Neuronal stem cell (in vitro differentiated cells): ENCODE measurements around the gene TBC1D14. TPM values are rescaled to one million over a fixed set of nuclear protein-coding genes. Genes with fewer than 3 reads are reported as not detected.

Experiments used
- DNase-seq: peaks from one replicate; pipeline ENCODE4 v3.0.0-alpha.2; 2013; ENCODE audit warnings: low spot score
- H2AFZ ChIP-seq: one replicate; pipeline ENCODE4 v1.6.1; 2013; ENCODE audit warnings: mild to moderate bottlenecking, low read length, inconsistent platforms
- H2AK5ac ChIP-seq: 2 replicates; pipeline ENCODE4 v1.6.1; 2013; ENCODE audit warnings: low read depth, mild to moderate bottlenecking, inconsistent platforms, low read length, moderate library complexity, mixed read lengths
- H2BK120ac ChIP-seq: 2 replicates; pipeline ENCODE4 v1.6.1; 2013; ENCODE audit warnings: low read depth, mild to moderate bottlenecking, inconsistent platforms, low read length, moderate library complexity, mixed read lengths
- H2BK12ac ChIP-seq: one replicate; pipeline ENCODE4 v1.6.1; 2013; ENCODE audit warnings: low read length, inconsistent platforms
- H2BK15ac ChIP-seq: 2 replicates; pipeline ENCODE4 v1.6.1; 2013; ENCODE audit warnings: mild to moderate bottlenecking, low read length, inconsistent platforms, mixed read lengths
- H2BK5ac ChIP-seq: one replicate; pipeline ENCODE4 v1.6.1; 2013; ENCODE audit warnings: inconsistent platforms, mild to moderate bottlenecking, low read length, moderate library complexity
- H3K14ac ChIP-seq: one replicate; pipeline ENCODE4 v1.6.1; 2013; ENCODE audit warnings: low read length, inconsistent platforms
- H3K18ac ChIP-seq: 2 replicates; pipeline ENCODE4 v1.6.1; 2013; ENCODE audit warnings: low read length, inconsistent platforms
- H3K23ac ChIP-seq: 2 replicates; pipeline ENCODE4 v1.6.1; 2013; ENCODE audit warnings: low read depth, mild to moderate bottlenecking, mixed read lengths, low read length, inconsistent platforms; ENCODE audit not compliant: poor library complexity
- H3K27ac ChIP-seq: replicated peaks from 3 replicates; pipeline ENCODE4 v1.5.1; 2013; ENCODE audit warnings: low read length, inconsistent platforms
- H3K27me3 ChIP-seq, 3 experiments: 2 replicates each; pipeline ENCODE4 v1.6.1; 2013; ENCODE audit warnings: low read length in 3 of 3, mild to moderate bottlenecking in 2 of 3, inconsistent platforms in 1 of 3, low read depth in 1 of 3, mixed read lengths in 1 of 3, moderate library complexity in 1 of 3; ENCODE audit not compliant: control insufficient read depth in 3 of 3, insufficient read depth in 3 of 3
- H3K36me3 ChIP-seq, 2 donors: replicated peaks in 1 of 2; 2 replicates each; pipeline ENCODE4 v1.6.1; 2013; ENCODE audit warnings: low read length in 2 of 2; ENCODE audit not compliant: control insufficient read depth in 2 of 2, insufficient read depth in 2 of 2
- H3K4ac ChIP-seq: 2 replicates; pipeline ENCODE4 v1.6.1; 2013; ENCODE audit warnings: inconsistent platforms, mild to moderate bottlenecking, low read length, moderate library complexity
- H3K4me1 ChIP-seq, 2 donors: 1 replicate in 1 of 2; 2 replicates in 1 of 2; pipeline ENCODE4 v1.6.1; 2013; ENCODE audit warnings: low read length in 2 of 2, low read depth in 1 of 2; ENCODE audit not compliant: control insufficient read depth in 2 of 2, insufficient read depth in 1 of 2
- H3K4me2 ChIP-seq: one replicate; pipeline ENCODE4 v1.6.1; 2013; ENCODE audit warnings: mild to moderate bottlenecking, low read length, inconsistent platforms; ENCODE audit not compliant: insufficient read depth, poor library complexity, severe bottlenecking
- H3K4me3 ChIP-seq, 2 donors: 2 replicates each; pipeline ENCODE4 v1.5.1; 2013; ENCODE audit warnings: low read length in 2 of 2, mild to moderate bottlenecking in 2 of 2, inconsistent platforms in 1 of 2, moderate library complexity in 1 of 2
- H3K79me1 ChIP-seq: one replicate; pipeline ENCODE4 v1.6.1; 2013; ENCODE audit warnings: low read depth, mild to moderate bottlenecking, inconsistent platforms, low read length, moderate library complexity
- H3K9ac ChIP-seq: one replicate; pipeline ENCODE4 v1.6.1; 2013; ENCODE audit warnings: mild to moderate bottlenecking, low read depth, low read length, inconsistent platforms; ENCODE audit not compliant: poor library complexity
- H3K9me3 ChIP-seq, 2 donors: replicated peaks in 1 of 2; 2 replicates each; pipeline versions ENCODE3 to v1.6.1; 2013; ENCODE audit warnings: low read length in 2 of 2, mild to moderate bottlenecking in 2 of 2, inconsistent platforms in 1 of 2, low read depth in 1 of 2, mixed read lengths in 1 of 2, moderate library complexity in 1 of 2; ENCODE audit not compliant: control insufficient read depth in 2 of 2, insufficient read depth in 1 of 2
- H4K8ac ChIP-seq: one replicate; pipeline ENCODE4 v1.6.1; 2013; ENCODE audit warnings: low read depth, mild to moderate bottlenecking, inconsistent platforms, low read length, moderate library complexity
- H4K91ac ChIP-seq: one replicate; pipeline ENCODE4 v1.6.1; 2013; ENCODE audit warnings: low read length, low read depth, mild to moderate bottlenecking, inconsistent platforms; ENCODE audit not compliant: poor library complexity
- WGBS, 2 donors: extraction: QIAGEN DNeasy Blood & Tissue Kit; methylation state at CpG; one replicate each; pipeline ENCODE4 v1.1.7; 2013; ENCODE audit warnings: missing lambda C conversion rate in 2 of 2, mixed read lengths in 1 of 2; ENCODE audit not compliant: insufficient read length in 2 of 2, insufficient replicate concordance in 1 of 2; ENCODE audit errors: extremely low coverage in 2 of 2; 5-methylcytosine and 5-hydroxymethylcytosine counted together
- polyA plus RNA-seq, 2 experiments: library from polyadenylated mRNA; stranded (reverse); fragments of 200-250 nt; gene quantifications; one replicate each; pipeline ENCODE4 v1.2.3, GENCODE V29; 2013

The TBC1D14 gene, protein sequence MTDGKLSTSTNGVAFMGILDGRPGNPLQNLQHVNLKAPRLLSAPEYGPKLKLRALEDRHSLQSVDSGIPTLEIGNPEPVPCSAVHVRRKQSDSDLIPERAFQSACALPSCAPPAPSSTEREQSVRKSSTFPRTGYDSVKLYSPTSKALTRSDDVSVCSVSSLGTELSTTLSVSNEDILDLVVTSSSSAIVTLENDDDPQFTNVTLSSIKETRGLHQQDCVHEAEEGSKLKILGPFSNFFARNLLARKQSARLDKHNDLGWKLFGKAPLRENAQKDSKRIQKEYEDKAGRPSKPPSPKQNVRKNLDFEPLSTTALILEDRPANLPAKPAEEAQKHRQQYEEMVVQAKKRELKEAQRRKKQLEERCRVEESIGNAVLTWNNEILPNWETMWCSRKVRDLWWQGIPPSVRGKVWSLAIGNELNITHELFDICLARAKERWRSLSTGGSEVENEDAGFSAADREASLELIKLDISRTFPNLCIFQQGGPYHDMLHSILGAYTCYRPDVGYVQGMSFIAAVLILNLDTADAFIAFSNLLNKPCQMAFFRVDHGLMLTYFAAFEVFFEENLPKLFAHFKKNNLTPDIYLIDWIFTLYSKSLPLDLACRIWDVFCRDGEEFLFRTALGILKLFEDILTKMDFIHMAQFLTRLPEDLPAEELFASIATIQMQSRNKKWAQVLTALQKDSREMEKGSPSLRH
- polyA plus RNA-seq (2013, experiment 1 of 2), result 33.1 TPM
- polyA plus RNA-seq (2013, experiment 2 of 2), result 33.3 TPM

DNA sequence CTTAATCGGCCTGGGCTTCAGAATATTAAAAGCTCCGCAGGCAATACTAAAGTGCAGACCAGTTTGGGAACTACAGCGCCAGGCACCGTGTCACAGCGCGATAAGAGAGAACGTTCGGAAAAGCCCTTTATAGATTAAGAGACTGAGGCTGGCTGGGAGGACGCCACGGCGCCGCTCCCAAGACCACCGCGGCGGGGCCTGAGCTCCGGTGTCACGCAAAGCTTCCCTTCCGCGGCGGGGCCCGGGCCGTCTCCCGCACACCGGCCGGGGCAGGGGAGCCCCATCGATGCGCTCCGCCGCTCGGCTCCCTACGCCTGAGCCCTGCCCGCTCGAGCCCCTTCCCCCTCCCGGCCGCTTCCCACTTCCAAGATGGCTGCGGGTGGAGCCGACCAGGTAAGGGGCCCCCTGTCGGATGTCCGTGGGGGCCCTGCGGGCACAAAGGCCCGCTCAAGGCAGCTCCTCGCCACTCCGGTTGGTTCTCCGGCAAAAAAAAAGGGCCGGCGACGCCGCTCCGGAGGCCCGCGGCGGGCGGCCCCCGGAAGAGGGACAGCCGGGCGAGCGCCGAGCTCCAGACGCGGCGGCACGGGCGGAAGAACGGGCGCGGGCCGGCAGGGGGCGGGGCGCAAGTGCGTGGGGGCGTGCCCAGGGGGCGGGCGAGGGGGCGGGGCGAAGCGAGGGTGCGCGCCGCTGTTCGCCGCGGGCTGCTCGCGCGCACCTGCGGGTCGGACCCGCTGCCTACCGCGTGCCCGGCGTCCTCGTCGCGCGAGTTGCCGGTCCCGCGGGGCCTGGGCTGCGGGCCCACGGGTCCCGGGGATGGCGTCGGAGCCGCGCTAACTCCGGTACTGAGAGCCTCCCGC is at the start of gene TBC1D14:
Gene TBC1D14, plus strand, starts transcription at position 714 of the 857 bp plus-strand sequence. CDS start 13,564 bp downstream, outside the sequence.
- no peaks in the 10 kb centered on the region for H3K36me3 ChIP-seq
- H2AK5ac ChIP-seq, result peak within 1 kb of the TSS; percentile 40
- H2BK5ac ChIP-seq, result no peak within 1 kb of the TSS
- H3K4me1 ChIP-seq, result peaks cover 12 to 13% of the 10 kb centered on the region in 2 donors
- no CpG with 5 or more reads among the region's 108 CpGs for WGBS, 2 donors
- no peak within 1 kb of the TSS for H4K8ac ChIP-seq
- peak within 1 kb of the TSS; percentile 82 for H3K4me2 ChIP-seq
- peaks cover 0 to 2% of the 10 kb centered on the region in 2 donors for H3K9me3 ChIP-seq
- peak within 1 kb of the TSS; percentile 85 for H3K9ac ChIP-seq
- H3K27ac ChIP-seq, result peak within 1 kb of the TSS; percentile 92
- DNase-seq, result peak; percentile 89
- H3K14ac ChIP-seq, result no peak within 1 kb of the TSS
- no peak within 1 kb of the TSS for H4K91ac ChIP-seq
- no peak within 1 kb of the TSS for H2BK120ac ChIP-seq
- peak within 1 kb of the TSS; percentile 99 for H2AFZ ChIP-seq
- no peak within 1 kb of the TSS for H2BK15ac ChIP-seq
- no peak within 1 kb of the TSS for H3K4ac ChIP-seq
- H3K4me3 ChIP-seq, result peak within 1 kb of the TSS; percentile 83 to 93
- H3K27me3 ChIP-seq, result peaks cover 0 to 8% (median 0%) of the 10 kb centered on the region in 3 experiments
- H3K23ac ChIP-seq, result peak within 1 kb of the TSS; percentile 17
- peaks cover 10% of the 10 kb centered on the region for H3K79me1 ChIP-seq
- H2BK12ac ChIP-seq, result no peak within 1 kb of the TSS
- H3K18ac ChIP-seq, result peak within 1 kb of the TSS; percentile 94

DNA sequence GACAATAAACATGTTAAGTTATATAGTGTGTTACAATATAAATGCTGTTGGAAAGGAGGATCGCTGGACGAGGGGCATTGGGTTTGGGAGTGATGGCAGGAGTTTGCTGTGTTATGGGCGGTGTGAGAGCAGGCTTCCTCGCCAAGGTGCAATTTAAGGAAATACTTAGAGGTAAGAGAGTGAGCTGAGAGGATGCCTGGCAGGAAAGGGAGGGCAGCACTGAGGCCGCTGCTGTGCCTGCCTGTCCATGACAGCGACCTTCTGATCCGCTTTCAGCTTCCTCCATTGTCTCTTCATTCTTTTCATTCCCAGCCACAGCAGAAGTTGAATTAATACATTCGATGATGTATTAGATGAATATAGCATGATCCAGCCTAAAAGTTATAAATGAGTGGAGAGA is 41.2 kb upstream of the TBC1D14 start:
- no peak overlapping the region for H3K4me2 ChIP-seq
- no CpG with 5 or more reads among the region's 8 CpGs for WGBS, 2 donors
- no peak overlapping the region for H3K27ac ChIP-seq
- no peak for DNase-seq
- peaks cover 5% of the 10 kb centered on the region for H3K79me1 ChIP-seq
- H4K91ac ChIP-seq, result no peak overlapping the region
- no peak overlapping the region for H4K8ac ChIP-seq
- H2BK120ac ChIP-seq, result no peak overlapping the region
- no peak overlapping the region for H3K14ac ChIP-seq
- no peak overlapping the region for H2BK12ac ChIP-seq
- H3K4ac ChIP-seq, result no peak overlapping the region
- peaks cover 32 to 96% of the 10 kb centered on the region in 2 donors for H3K36me3 ChIP-seq
- H3K23ac ChIP-seq, result no peak overlapping the region
- H3K27me3 ChIP-seq, result no peaks in the 10 kb centered on the region
- peaks cover 0 to 7% of the 10 kb centered on the region in 2 donors for H3K9me3 ChIP-seq
- H2AFZ ChIP-seq, result no peak overlapping the region
- H3K4me1 ChIP-seq, result no peaks in the 10 kb centered on the region
- no peak overlapping the region for H2AK5ac ChIP-seq
- no peak overlapping the region for H2BK5ac ChIP-seq
- H3K9ac ChIP-seq, result no peak overlapping the region
- H2BK15ac ChIP-seq, result no peak overlapping the region
- H3K18ac ChIP-seq, result no peak overlapping the region
- no peak overlapping the region for H3K4me3 ChIP-seq

DNA sequence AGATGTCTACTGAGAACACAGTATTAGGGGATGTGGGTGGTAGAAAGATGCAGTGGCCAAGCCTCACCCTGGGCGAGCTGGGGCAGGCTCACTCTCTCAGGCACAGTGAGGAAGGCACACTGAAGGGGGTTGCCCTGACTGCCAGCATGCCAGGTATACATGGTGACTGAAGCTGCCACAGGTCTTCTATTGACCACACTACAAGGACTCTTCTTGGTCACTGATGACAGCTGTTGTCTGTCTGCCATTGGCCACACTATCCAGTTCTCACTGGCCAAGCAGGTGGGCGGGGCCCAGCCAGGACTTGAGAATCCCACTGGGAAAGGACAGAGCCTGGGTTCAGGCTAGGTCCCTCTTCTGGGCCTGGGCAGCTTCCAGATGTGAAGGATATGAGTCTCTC is 39.7 kb upstream of the TBC1D14 start:
- Histone ChIP-seq H2BK120ac (no peak overlapping the region), H3K27ac (no peak overlapping the region), H2BK12ac (no peak overlapping the region), H3K4me2 (no peak overlapping the region), H3K4me3 (no peak overlapping the region), H3K23ac (peak overlapping the region; percentile 70), H3K36me3 (peaks cover 40 to 96% of the 10 kb centered on the region in 2 donors), H4K91ac (no peak overlapping the region), H2AFZ (no peak overlapping the region), H2AK5ac (no peak overlapping the region), H3K4me1 (no peaks in the 10 kb centered on the region), H3K18ac (no peak overlapping the region), H3K9ac (no peak overlapping the region), H2BK15ac (no peak overlapping the region), H3K9me3 (no peaks in the 10 kb centered on the region), H4K8ac (no peak overlapping the region), H3K27me3 (no peaks in the 10 kb centered on the region), H3K14ac (no peak overlapping the region), H2BK5ac (no peak overlapping the region), H3K79me1 (peaks cover 5% of the 10 kb centered on the region), H3K4ac (no peak overlapping the region)
- DNase-seq, result no peak
- no CpG with 5 or more reads among the region's 2 CpGs for WGBS, 2 donors
